SK-N-SH (cell line): ENCODE data around the gene SLC27A4.

Experiments
- REST ChIP-seq: IDR thresholded peaks from 2 replicates; pipeline ENCODE4 v1.6.1; 2012; ENCODE audit warnings: mild to moderate bottlenecking, low read depth, low read length, moderate library complexity
- USF2 ChIP-seq: fragments of 150-350 bp; IDR thresholded peaks from 2 replicates; pipeline ENCODE4 v1.6.1; 2017; ENCODE audit warnings: antibody characterized with exemption, low read length, low read depth, borderline replicate concordance
- TF ChIP-seq, protein P1 (sequence below): IDR thresholded peaks from 2 replicates; pipeline ENCODE4 v1.4.0; 2012; ENCODE audit warnings: low read depth

GRCh38 chr9:128382261-128382660 is 41.9 kb downstream of the SLC27A4 start:
- TF ChIP-seq USF2 (no peak), REST (no peak)
- TF ChIP-seq, protein P1, sequence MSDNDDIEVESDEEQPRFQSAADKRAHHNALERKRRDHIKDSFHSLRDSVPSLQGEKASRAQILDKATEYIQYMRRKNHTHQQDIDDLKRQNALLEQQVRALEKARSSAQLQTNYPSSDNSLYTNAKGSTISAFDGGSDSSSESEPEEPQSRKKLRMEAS, result no peak
